Testis (tissue), 3 donors: Measurements from ENCODE around the gene IL4I1. TPM values are rescaled to one million over a fixed set of nuclear protein-coding genes. Genes with fewer than 3 reads are reported as not detected.

Experiments
- DNase-seq: peaks from one replicate; pipeline ENCODE4 v3.0.0-alpha.2; 2019
- H3K27ac ChIP-seq, 2 donors: fragments of 200-600 bp; sonication (generic); one replicate each; pipeline ENCODE4 v1.5.1; 2019
- H3K27me3 ChIP-seq: fragments of 200-600 bp; sonication (generic); one replicate; pipeline ENCODE4 v1.5.1; 2019
- H3K36me3 ChIP-seq: fragments of 200-600 bp; sonication (generic); one replicate; pipeline ENCODE4 v1.5.1; 2017; ENCODE audit warnings: low read depth; ENCODE audit errors: missing control alignments
- H3K4me1 ChIP-seq: fragments of 200-600 bp; sonication (generic); one replicate; pipeline ENCODE4 v1.5.1; 2019
- H3K4me3 ChIP-seq, 2 donors: fragments of 200-600 bp; sonication (generic); one replicate each; pipeline ENCODE4 v1.5.1; 2017 to 2019
- H3K9me3 ChIP-seq: fragments of 200-600 bp; sonication (generic); one replicate; pipeline ENCODE4 v1.5.1; 2017
- CTCF ChIP-seq, 3 experiments: fragments of 450-650 bp in 2 of 3; fragments of 200-600 bp in 1 of 3; sonication (generic) in 1 of 3; IDR thresholded peaks; one replicate each; pipeline ENCODE4 v1.5.1; 2016 to 2019; ENCODE audit warnings: antibody characterized with exemption in 3 of 3, mild to moderate bottlenecking in 2 of 3, moderate library complexity in 1 of 3
- POLR2A ChIP-seq: fragments of 450-650 bp; IDR thresholded peaks from one replicate; pipeline ENCODE4 v1.6.1; 2017; ENCODE audit warnings: antibody characterized with exemption, mild to moderate bottlenecking, moderate library complexity
- WGBS, 2 donors: methylation state at CpG; one replicate each; pipeline ENCODE4 v1.1.5; 2018; 5-methylcytosine and 5-hydroxymethylcytosine counted together
- intact Hi-C: fragments of 100-400 bp; cut with DNase I; formaldehyde crosslinking; loops from one replicate; pipeline ENCODE4 v1.15.1; 2023; ENCODE audit warnings: low total_unique reads
- microRNA-seq, 2 donors: library from miRNA; unstranded; fragments of <30 nt; microRNA quantifications; one replicate each; pipeline ENCODE4, GENCODE V29; 2016; ENCODE audit warnings: borderline number of aligned reads in 2 of 2, borderline replicate concordance in 1 of 2
- polyA plus RNA-seq: library from polyadenylated mRNA; stranded (reverse); fragments of 350-450 nt; fragmentation: Illumina TruSeq; extraction: RNeasy Lipid Tissue Mini Kit (QIAGEN cat#74804); gene quantifications from one replicate; pipeline ENCODE4 v1.2.3, GENCODE V29; 2014; ENCODE audit warnings: low read depth, low replicate concordance; ENCODE audit not compliant: insufficient read depth
- small RNA-seq, 2 donors: library from RNA; depleted of rRNA; stranded (forward); fragments of <200 nt; gene quantifications; one replicate each; pipeline ENCODE3, GENCODE V24; 2016
- total RNA-seq, 2 donors: library from RNA; depleted of rRNA; stranded (reverse); fragments of >200 nt; gene quantifications; one replicate each; pipeline ENCODE4 v1.2.3, GENCODE V29; 2016

Gene IL4I1
- total and polyA plus RNA-seq, 3 donors from 2014 or later: 17.1 to 61.9 (median 20.4) TPM

GRCh38 chr19:49843265-49843664, 53.4 kb downstream of the IL4I1 start:
- H3K27me3 ChIP-seq: no peaks in the 10 kb centered on the region
- intact Hi-C loops: no loop called here
- no peak overlapping the region for H3K27ac ChIP-seq
- H3K4me3 ChIP-seq: no peak overlapping the region
- 92 to 93% methylated on average over 3 of the region's 3 CpGs for WGBS, 2 donors
- H3K4me1 ChIP-seq: no peaks in the 10 kb centered on the region
- H3K9me3 ChIP-seq: no peaks in the 10 kb centered on the region
- TF ChIP-seq CTCF (IDR thresholded peaks at IDR 0.05) (no peak), POLR2A (no peak)
- DNase-seq: no peak
- H3K36me3 ChIP-seq: no peaks in the 10 kb centered on the region

- WGBS, 2 donors: 89% methylated on average over 17 of the region's 17 CpGs
- no peak for DNase-seq
- intact Hi-C loops: no loop called here
Measured at GRCh38 chr19:49840736-49841249, 55.9 kb downstream of the IL4I1 start.

GRCh38 chr19:49840321-49840720, 56.4 kb downstream of the IL4I1 start:
- Histone ChIP-seq H3K9me3 (no peaks in the 10 kb centered on the region), H3K27ac (no peak overlapping the region), H3K36me3 (no peaks in the 10 kb centered on the region), H3K4me1 (no peaks in the 10 kb centered on the region), H3K27me3 (no peaks in the 10 kb centered on the region), H3K4me3 (no peak overlapping the region)
- 87 to 90% methylated on average over 11 of the region's 11 CpGs for WGBS, 2 donors
- no peak for DNase-seq
- intact Hi-C loops: no loop called here
- TF ChIP-seq CTCF (IDR thresholded peaks at IDR 0.05): no peak
- no peak for TF ChIP-seq POLR2A

More at GRCh38 chr19:49840736-49841249, 55.9 kb downstream of the IL4I1 start:
- no peaks in the 10 kb centered on the region for H3K36me3 ChIP-seq
- no peaks in the 10 kb centered on the region for H3K4me1 ChIP-seq
- H3K4me3 ChIP-seq: no peak overlapping the region
- no peak overlapping the region for H3K27ac ChIP-seq
- no peaks in the 10 kb centered on the region for H3K27me3 ChIP-seq
- no peaks in the 10 kb centered on the region for H3K9me3 ChIP-seq
- TF ChIP-seq POLR2A: no peak
- no peak for TF ChIP-seq CTCF (IDR thresholded peaks at IDR 0.05)

GRCh38 chr19:49839713-49840112, 57.0 kb downstream of the IL4I1 start:
- H3K27me3 ChIP-seq: no peaks in the 10 kb centered on the region
- DNase-seq: no peak
- intact Hi-C loops: no loop called here
- no peaks in the 10 kb centered on the region for H3K4me1 ChIP-seq
- WGBS, 2 donors: 95% methylated on average over 11 of the region's 11 CpGs
- no peaks in the 10 kb centered on the region for H3K36me3 ChIP-seq
- H3K27ac ChIP-seq: no peak overlapping the region
- no peaks in the 10 kb centered on the region for H3K9me3 ChIP-seq
- no peak overlapping the region for H3K4me3 ChIP-seq
- TF ChIP-seq CTCF (IDR thresholded peaks at IDR 0.05): no peak
- TF ChIP-seq POLR2A: no peak

Small RNA genes lying within 50 kb of the gene (microRNA-seq; reads per million reads assigned to microRNA genes)
- gene MIR4749 (1.4 reads per million in 2 donors), gene MIR4750 (0 reads per million in 2 donors)

Small RNA genes lying within 50 kb of the gene (small RNA-seq; reads per million reads assigned to genes)
- gene MIR4749: 0 to 0.09 reads per million in 2 donors

Other genes starting within 250 kb of the IL4I1 start
- gene IRF3, start 231.0 kb downstream of the IL4I1 start, total RNA-seq: 10 to 100 TPM; 50.1 to 51.6 TPM
- 34.9 TPM for gene IRF3, start 231.0 kb downstream of the IL4I1 start, polyA plus RNA-seq
- gene BCL2L12, start 231.0 kb downstream of the IL4I1 start, total RNA-seq: 10 to 100 TPM; 11.3 to 19.3 TPM
- gene BCL2L12, start 231.0 kb downstream of the IL4I1 start, polyA plus RNA-seq: 17.3 TPM
- gene PRMT1, start 219.6 kb downstream of the IL4I1 start, total RNA-seq: 100 to 1,000 TPM; 192 to 272 TPM
- gene PRMT1, start 219.6 kb downstream of the IL4I1 start, polyA plus RNA-seq: 201 TPM
- gene ADM5, start 207.3 kb downstream of the IL4I1 start, total RNA-seq: 1 to 10 TPM; 2.9 to 5.0 TPM
- gene ADM5, start 207.3 kb downstream of the IL4I1 start, polyA plus RNA-seq: 2.2 TPM
- gene CPT1C, start 205.8 kb downstream of the IL4I1 start, total RNA-seq: 1 to 10 TPM; 8.8 to 9.8 TPM
- gene CPT1C, start 205.8 kb downstream of the IL4I1 start, polyA plus RNA-seq: 17.1 TPM
- gene TSKS, start 133.6 kb downstream of the IL4I1 start, total RNA-seq: 100 to 1,000 TPM in 1 of 2 donors, 10 to 100 TPM in 1; 65.3 to 101 TPM
- 137 TPM for gene TSKS, start 133.6 kb downstream of the IL4I1 start, polyA plus RNA-seq
- gene AP2A1, start 129.9 kb downstream of the IL4I1 start, total RNA-seq: 100 to 1,000 TPM; 301 to 358 TPM
- gene AP2A1, start 129.9 kb downstream of the IL4I1 start, polyA plus RNA-seq: 226 TPM
- gene FUZ, start 83.6 kb downstream of the IL4I1 start, total RNA-seq: 100 to 1,000 TPM in 1 of 2 donors, 10 to 100 TPM in 1; 56.0 to 101 TPM
- gene FUZ, start 83.6 kb downstream of the IL4I1 start, polyA plus RNA-seq: 98.0 TPM
- 100 to 1,000 TPM; 244 to 246 TPM for gene MED25, start 78.6 kb downstream of the IL4I1 start, total RNA-seq
- gene MED25, start 78.6 kb downstream of the IL4I1 start, polyA plus RNA-seq: 156 TPM
- 100 to 1,000 TPM; 257 to 260 TPM for gene PTOV1, start 45.7 kb downstream of the IL4I1 start, total RNA-seq
- gene PTOV1, start 45.7 kb downstream of the IL4I1 start, polyA plus RNA-seq: 235 TPM
- 100 to 1,000 TPM; 110 to 125 TPM for gene PNKP, start 29.3 kb downstream of the IL4I1 start, total RNA-seq
- 45.5 TPM for gene PNKP, start 29.3 kb downstream of the IL4I1 start, polyA plus RNA-seq
- 10 to 100 TPM; 35.0 to 35.7 TPM for gene AKT1S1, start 19.5 kb downstream of the IL4I1 start, total RNA-seq
- 42.8 TPM for gene AKT1S1, start 19.5 kb downstream of the IL4I1 start, polyA plus RNA-seq
- 10 to 100 TPM; 47.2 to 49.1 TPM for gene TBC1D17, start 19.2 kb downstream of the IL4I1 start, total RNA-seq
- gene TBC1D17, start 19.2 kb downstream of the IL4I1 start, polyA plus RNA-seq: 31.1 TPM
- gene ATF5, start 32.3 kb upstream of the IL4I1 start, total RNA-seq: 10 to 100 TPM; 31.3 to 38.5 TPM
- 64.5 TPM for gene ATF5, start 32.3 kb upstream of the IL4I1 start, polyA plus RNA-seq
- gene NUP62, start 32.6 kb upstream of the IL4I1 start, total RNA-seq: 100 to 1,000 TPM in 1 of 2 donors, 10 to 100 TPM in 1; 78.4 to 112 TPM
- 135 TPM for gene NUP62, start 32.6 kb upstream of the IL4I1 start, polyA plus RNA-seq
- 1 to 10 TPM; 6.0 to 8.5 TPM for gene SIGLEC11, start 64.3 kb upstream of the IL4I1 start, total RNA-seq
- gene SIGLEC11, start 64.3 kb upstream of the IL4I1 start, polyA plus RNA-seq: 5.8 TPM
- 100 to 1,000 TPM; 143 to 237 TPM for gene VRK3, start 128.5 kb upstream of the IL4I1 start, total RNA-seq
- gene VRK3, start 128.5 kb upstream of the IL4I1 start, polyA plus RNA-seq: 375 TPM
- gene ZNF473, start 129.1 kb upstream of the IL4I1 start, total RNA-seq: 10 to 100 TPM; 77.7 to 92.8 TPM
- 106 TPM for gene ZNF473, start 129.1 kb upstream of the IL4I1 start, polyA plus RNA-seq